Measurements from ENCODE around the gene EPHA6. TPM values are rescaled to one million over a fixed set of nuclear protein-coding genes. Genes with fewer than 3 reads are reported as not detected.

EPHA6 gene
- total RNA-seq, 1 donor from 2014 or later, result 0.11 TPM

DNA sequence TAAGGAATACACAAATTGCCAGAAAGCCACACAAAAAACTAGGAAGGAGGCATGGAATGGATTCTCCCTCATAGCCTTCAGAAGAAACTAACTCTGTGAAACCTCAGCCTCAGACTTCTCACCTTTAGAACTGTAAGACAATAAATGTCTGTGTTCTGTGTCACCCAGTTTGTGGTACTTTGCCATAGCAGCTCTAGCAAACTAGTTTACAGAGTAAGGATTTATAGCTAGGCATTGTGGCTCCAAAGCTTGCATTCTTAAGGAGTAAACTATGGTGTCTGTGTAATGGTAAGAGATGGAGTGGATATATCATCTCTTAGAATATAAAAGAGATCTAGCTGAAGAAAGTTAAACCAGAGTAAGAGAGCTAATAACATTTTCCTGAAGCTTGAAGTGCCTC is 18.9 kb downstream of the EPHA6 start:
- Histone ChIP-seq H3K79me2 (ENCODE audit: low read depth) (no peaks in the 10 kb centered on the region), H3K4me3 (no peak overlapping the region), H2AFZ (replicated peaks) (no peak overlapping the region), H3K36me3 (no peaks in the 10 kb centered on the region), H3K9ac (no peak overlapping the region), H3F3A (ENCODE audit: low read depth) (no peaks in the 10 kb centered on the region), H3K27ac (no peak overlapping the region), H3K27me3 (no peaks in the 10 kb centered on the region), H3K9me3 (ENCODE audit: low read depth) (no peaks in the 10 kb centered on the region), H4K20me1 (ENCODE audit: low read depth) (no peaks in the 10 kb centered on the region), H3K4me1 (no peaks in the 10 kb centered on the region), H3K4me2 (no peak overlapping the region)
- Mint-ChIP-seq H3K9me3 (no peaks in the 10 kb centered on the region), H3K27ac (no peak overlapping the region), H3K27me3 (ENCODE audit: insufficient read depth, low read depth) (no peaks in the 10 kb centered on the region), H3K4me1 (no peaks in the 10 kb centered on the region), H3K36me3 (no peaks in the 10 kb centered on the region), H3K4me3 (no peak overlapping the region)
- TF ChIP-seq EZH2phosphoT487 (IDR thresholded peaks at IDR 0.05) (no peak), EZH2 (IDR thresholded peaks at IDR 0.05) (no peak)
- TF ChIP-seq, protein P1, sequence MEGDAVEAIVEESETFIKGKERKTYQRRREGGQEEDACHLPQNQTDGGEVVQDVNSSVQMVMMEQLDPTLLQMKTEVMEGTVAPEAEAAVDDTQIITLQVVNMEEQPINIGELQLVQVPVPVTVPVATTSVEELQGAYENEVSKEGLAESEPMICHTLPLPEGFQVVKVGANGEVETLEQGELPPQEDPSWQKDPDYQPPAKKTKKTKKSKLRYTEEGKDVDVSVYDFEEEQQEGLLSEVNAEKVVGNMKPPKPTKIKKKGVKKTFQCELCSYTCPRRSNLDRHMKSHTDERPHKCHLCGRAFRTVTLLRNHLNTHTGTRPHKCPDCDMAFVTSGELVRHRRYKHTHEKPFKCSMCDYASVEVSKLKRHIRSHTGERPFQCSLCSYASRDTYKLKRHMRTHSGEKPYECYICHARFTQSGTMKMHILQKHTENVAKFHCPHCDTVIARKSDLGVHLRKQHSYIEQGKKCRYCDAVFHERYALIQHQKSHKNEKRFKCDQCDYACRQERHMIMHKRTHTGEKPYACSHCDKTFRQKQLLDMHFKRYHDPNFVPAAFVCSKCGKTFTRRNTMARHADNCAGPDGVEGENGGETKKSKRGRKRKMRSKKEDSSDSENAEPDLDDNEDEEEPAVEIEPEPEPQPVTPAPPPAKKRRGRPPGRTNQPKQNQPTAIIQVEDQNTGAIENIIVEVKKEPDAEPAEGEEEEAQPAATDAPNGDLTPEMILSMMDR (IDR thresholded peaks at IDR 0.05), result no peak
- DNase-seq (ENCODE audit: low spot score), result no peak

DNA sequence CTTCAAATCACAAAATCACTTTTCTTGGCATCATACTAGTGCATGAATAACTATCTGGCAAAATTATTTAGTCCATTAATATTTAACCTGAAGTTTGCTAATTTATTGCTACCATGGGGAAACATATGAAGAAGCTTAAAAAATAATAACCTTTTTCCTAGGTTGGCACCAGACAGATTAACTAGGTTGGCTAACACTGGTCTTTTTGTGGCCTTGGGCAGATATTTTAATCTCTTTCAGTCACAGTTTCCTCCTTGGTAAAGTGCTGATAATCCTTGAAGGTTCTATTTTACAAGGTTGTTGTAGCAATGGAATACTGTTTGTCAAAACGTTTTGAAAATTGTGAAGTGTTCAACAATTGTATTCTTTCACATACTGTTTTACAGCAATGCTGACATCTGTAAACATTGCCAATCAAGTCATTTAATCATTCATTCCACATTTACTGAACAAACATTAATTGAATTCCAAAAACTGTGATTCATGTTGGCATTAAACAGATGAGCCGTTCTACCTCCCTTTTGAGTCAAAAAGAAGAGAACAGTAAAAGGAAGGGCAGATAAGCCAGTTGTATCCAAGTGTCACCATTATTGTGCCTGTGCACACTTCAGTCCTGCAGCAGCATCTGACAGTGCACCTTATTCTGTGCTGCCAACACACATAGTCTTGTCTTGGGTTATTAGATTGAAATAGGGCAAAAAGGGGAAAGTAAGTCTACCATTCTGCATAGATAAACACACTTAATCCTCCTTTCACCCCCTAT is 21.9 kb downstream of the EPHA6 start:
- Mint-ChIP-seq H3K27ac (no peak overlapping the region), H3K4me1 (no peaks in the 10 kb centered on the region), H3K4me3 (no peak overlapping the region), H3K36me3 (no peaks in the 10 kb centered on the region), H3K9me3 (no peaks in the 10 kb centered on the region), H3K27me3 (ENCODE audit: insufficient read depth, low read depth) (no peaks in the 10 kb centered on the region)
- Histone ChIP-seq H3K4me1 (no peaks in the 10 kb centered on the region), H3K27me3 (no peaks in the 10 kb centered on the region), H3K27ac (no peak overlapping the region), H4K20me1 (ENCODE audit: low read depth) (no peaks in the 10 kb centered on the region), H3K4me2 (no peak overlapping the region), H3F3A (ENCODE audit: low read depth) (no peaks in the 10 kb centered on the region), H3K36me3 (no peaks in the 10 kb centered on the region), H3K79me2 (ENCODE audit: low read depth) (no peaks in the 10 kb centered on the region), H3K9ac (no peak overlapping the region), H3K9me3 (ENCODE audit: low read depth) (no peaks in the 10 kb centered on the region), H3K4me3 (no peak overlapping the region), H2AFZ (replicated peaks) (no peak overlapping the region)
- DNase-seq (ENCODE audit: low spot score), result no peak
- TF ChIP-seq, protein P1 (IDR thresholded peaks at IDR 0.05), result no peak
- TF ChIP-seq EZH2 (IDR thresholded peaks at IDR 0.05) (no peak), EZH2phosphoT487 (IDR thresholded peaks at IDR 0.05) (no peak)

DNA sequence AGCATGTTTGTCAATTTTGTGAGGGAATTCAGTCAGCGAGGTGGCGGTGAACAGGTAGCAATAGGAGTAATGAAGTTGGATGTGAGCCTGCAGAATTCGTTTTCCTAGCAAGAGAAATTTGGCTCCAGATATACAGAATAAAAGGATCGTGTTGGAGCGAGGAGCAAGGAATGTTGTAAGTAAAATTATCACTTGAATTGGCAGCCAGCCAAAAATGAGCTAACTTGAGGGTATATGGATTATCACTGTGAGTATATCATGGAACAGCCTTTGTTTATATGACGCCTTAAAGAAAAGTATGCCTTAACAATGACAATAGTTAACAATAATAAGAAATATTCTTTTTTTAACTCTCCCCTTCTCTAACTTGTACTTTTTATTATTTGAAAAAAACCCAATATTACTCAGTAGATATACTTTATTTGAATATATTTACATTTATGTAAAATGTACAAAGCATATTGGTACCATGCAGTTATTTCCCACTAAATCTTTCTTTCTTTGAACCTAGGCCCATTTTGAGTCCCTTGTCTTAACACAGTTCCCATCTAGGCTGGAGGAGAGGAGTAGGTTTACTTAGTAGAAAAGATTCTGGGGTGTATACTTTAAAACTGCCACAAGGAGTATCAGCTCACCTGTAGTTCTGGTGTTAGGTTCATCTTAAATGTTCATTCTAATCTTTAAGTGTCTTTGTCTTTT is 29.3 kb downstream of the EPHA6 start:
- Mint-ChIP-seq H3K9me3 (no peaks in the 10 kb centered on the region), H3K4me3 (no peak overlapping the region), H3K36me3 (no peaks in the 10 kb centered on the region), H3K27me3 (ENCODE audit: insufficient read depth, low read depth) (peaks cover 2% of the 10 kb centered on the region), H3K27ac (no peak overlapping the region), H3K4me1 (no peaks in the 10 kb centered on the region)
- Histone ChIP-seq H3K4me3 (no peak overlapping the region), H3K9me3 (ENCODE audit: low read depth) (no peaks in the 10 kb centered on the region), H3K4me2 (no peak overlapping the region), H4K20me1 (ENCODE audit: low read depth) (no peaks in the 10 kb centered on the region), H2AFZ (replicated peaks) (no peak overlapping the region), H3K27ac (no peak overlapping the region), H3K9ac (no peak overlapping the region), H3K79me2 (ENCODE audit: low read depth) (no peaks in the 10 kb centered on the region), H3K36me3 (no peaks in the 10 kb centered on the region), H3F3A (ENCODE audit: low read depth) (no peaks in the 10 kb centered on the region), H3K4me1 (no peaks in the 10 kb centered on the region), H3K27me3 (no peaks in the 10 kb centered on the region)
- TF ChIP-seq EZH2phosphoT487 (IDR thresholded peaks at IDR 0.05) (no peak), EZH2 (IDR thresholded peaks at IDR 0.05) (no peak)
- TF ChIP-seq, protein P1 (IDR thresholded peaks at IDR 0.05), result no peak
- no peak for DNase-seq (ENCODE audit: low spot score)

Data from neural progenitor cell (in vitro differentiated cells).